B cell (primary cell): ENCODE data around the gene CEPT1. TPM values are rescaled to one million over a fixed set of nuclear protein-coding genes. Genes with fewer than 3 reads are reported as not detected.

Experiments used
- ATAC-seq: fragments of 200-7000 bp; cut with Tn5 transposase; one replicate; pipeline ENCODE4 v1.10.0; 2021; ENCODE audit warnings: low read depth, mild to moderate bottlenecking, moderate number of reproducible peaks, moderate library complexity
- CTCF ChIA-PET: fragments of 350-600 bp; sonication (Branson Sonifier 250); formaldehyde crosslinking; loops from one replicate; lab custom pipeline; 2021; ENCODE audit warnings: antibody characterized with exemption, inconsistent platforms; lab: Charles Lee
- POLR2A ChIA-PET: fragments of 350-600 bp; sonication (Branson Sonifier 250); formaldehyde crosslinking; loops from one replicate; lab custom pipeline; 2021; ENCODE audit warnings: antibody characterized with exemption; lab: Charles Lee
- DNase-seq: peaks from one replicate; pipeline ENCODE4 v3.0.0; 2013
- H2AFZ ChIP-seq: 2 replicates; pipeline ENCODE4 v1.6.1; 2012; ENCODE audit warnings: mild to moderate bottlenecking, low read depth, low read length; ENCODE audit not compliant: insufficient read depth, poor library complexity, severe bottlenecking
- H3K27ac ChIP-seq, 2 donors: 1 replicate in 1 of 2; 2 replicates in 1 of 2; pipeline ENCODE4 v1.5.1; 2012 to 2013; ENCODE audit warnings: low read length in 2 of 2, mild to moderate bottlenecking in 2 of 2, moderate library complexity in 1 of 2
- H3K27me3 ChIP-seq, 4 experiments: fragments of 200-600 bp in 1 of 4; sonication (generic) in 1 of 4; replicated peaks in 1 of 4; 1 replicate in 2 of 4; 2 replicates in 2 of 4; pipeline versions ENCODE4 v1.6.1 to v1.7.0; 2013 to 2016; ENCODE audit warnings: low read length in 3 of 4, mild to moderate bottlenecking in 2 of 4, mixed read lengths in 1 of 4, moderate library complexity in 1 of 4; ENCODE audit not compliant: insufficient read depth in 4 of 4, control insufficient read depth in 3 of 4; ENCODE audit errors: control extremely low read depth in 1 of 4
- H3K36me3 ChIP-seq, 2 experiments: replicated peaks in 1 of 2; 1 replicate in 1 of 2; 2 replicates in 1 of 2; pipeline versions ENCODE4 v1.6.1 to v1.7.1; 2013; ENCODE audit warnings: low read length in 1 of 2; ENCODE audit not compliant: insufficient read depth in 2 of 2, control insufficient read depth in 1 of 2; ENCODE audit errors: control extremely low read depth in 1 of 2, extremely low read depth in 1 of 2
- H3K4me1 ChIP-seq, 2 donors: fragments of 200-600 bp in 1 of 2; sonication (generic) in 1 of 2; 1 replicate in 1 of 2; 2 replicates in 1 of 2; pipeline versions ENCODE4 v1.5.1 to v1.6.1; 2013 to 2017; ENCODE audit warnings: low read length in 2 of 2; ENCODE audit not compliant: control insufficient read depth in 2 of 2, insufficient read depth in 2 of 2
- H3K4me2 ChIP-seq: replicated peaks from 2 replicates; pipeline ENCODE3; 2012; ENCODE audit warnings: mild to moderate bottlenecking, low read depth, low read length; ENCODE audit not compliant: poor library complexity, severe bottlenecking
- H3K4me3 ChIP-seq, 5 experiments: fragments of 200-600 bp in 1 of 5; sonication (generic) in 1 of 5; 1 replicate in 3 of 5; 2 replicates in 2 of 5; pipeline versions ENCODE4 v1.5.1 to v1.7.0; 2011 to 2016; ENCODE audit warnings: low read length in 4 of 5, mild to moderate bottlenecking in 4 of 5, low read depth in 2 of 5, control low read depth in 1 of 5, moderate library complexity in 1 of 5; ENCODE audit not compliant: insufficient read depth in 1 of 5; ENCODE audit errors: control extremely low read depth in 1 of 5, extremely low read depth in 1 of 5
- H3K79me2 ChIP-seq: fragments of 200-600 bp; sonication (generic); one replicate; pipeline ENCODE4 v1.6.0; 2016; ENCODE audit warnings: low read length; ENCODE audit not compliant: control insufficient read depth, insufficient read depth
- H3K9ac ChIP-seq: fragments of 200-600 bp; sonication (generic); 2 replicates; pipeline ENCODE4 v1.6.1; 2017; ENCODE audit warnings: mild to moderate bottlenecking, low read length, moderate library complexity
- H3K9me3 ChIP-seq, 3 donors: one replicate each; pipeline versions ENCODE4 v1.6.1 to v1.7.1; 2013; ENCODE audit warnings: low read length in 2 of 3; ENCODE audit not compliant: control insufficient read depth in 2 of 3, insufficient read depth in 1 of 3; ENCODE audit errors: control extremely low read depth in 1 of 3
- H4K20me1 ChIP-seq: 2 replicates; pipeline ENCODE4 v1.6.0; 2012; ENCODE audit warnings: mild to moderate bottlenecking, low read length; ENCODE audit not compliant: insufficient read depth, control insufficient read depth, poor library complexity, severe bottlenecking
- H3K27ac Mint-ChIP-seq: one replicate; pipeline ENCODE4 v1.8.0; 2021; ENCODE audit warnings: mixed read lengths
- H3K27me3 Mint-ChIP-seq: one replicate; pipeline ENCODE4 v1.8.0; 2021; ENCODE audit warnings: mixed read lengths
- H3K4me1 Mint-ChIP-seq: one replicate; pipeline ENCODE4 v1.8.0; 2021; ENCODE audit warnings: mixed read lengths
- H3K4me3 Mint-ChIP-seq: one replicate; pipeline ENCODE4 v1.8.0; 2021; ENCODE audit warnings: mixed read lengths
- H3K9me3 Mint-ChIP-seq: one replicate; pipeline ENCODE4 v1.8.0; 2022; ENCODE audit warnings: mixed read lengths; ENCODE audit not compliant: insufficient read depth
- CTCF ChIP-seq: fragments of 200-600 bp; IDR thresholded peaks from one replicate; pipeline ENCODE4 v1.8.0; 2022; ENCODE audit warnings: antibody characterized with exemption, mild to moderate bottlenecking
- EZH2 ChIP-seq: IDR thresholded peaks from 2 replicates; pipeline ENCODE4 v1.6.1; 2012; ENCODE audit warnings: borderline replicate concordance, low read depth, mild to moderate bottlenecking, moderate library complexity, low read length; ENCODE audit not compliant: insufficient read depth, poor library complexity, severe bottlenecking
- WGBS: methylation state at CpG from one replicate; pipeline ENCODE4 v1.1.5; 2013; ENCODE audit warnings: missing lambda C conversion rate; ENCODE audit not compliant: insufficient coverage; 5-methylcytosine and 5-hydroxymethylcytosine counted together
- intact Hi-C: fragments of 100-400 bp; cut with micrococcal nuclease; formaldehyde crosslinking; loops from one replicate; pipeline ENCODE4 v1.10.0; 2022
- polyA plus RNA-seq: library from polyadenylated mRNA; depleted of rRNA; stranded (reverse); fragments of >200 nt; gene quantifications from 2 replicates; pipeline ENCODE4 v1.2.3, GENCODE V29; 2012
- small RNA-seq: library from RNA; depleted of rRNA; stranded (forward); fragments of <200 nt; gene quantifications from one replicate; pipeline ENCODE3, GENCODE V24; 2012; ENCODE audit warnings: low replicate concordance, low read depth; ENCODE audit not compliant: insufficient read length
- total RNA-seq, 2 donors: library from RNA; stranded (reverse); fragments of 120-200 nt in 1 of 2; gene quantifications; 1 replicate in 1 of 2; 2 replicates in 1 of 2; pipeline versions ENCODE4 v1.2.3 to v1.2.4, GENCODE V29; 2013 to 2022

Gene CEPT1
- total and polyA plus RNA-seq, 2 donors (not counting 1 experiment from before 2014, with no cell fraction given) = 47.1 to 83.5 TPM

GRCh38 chr1:111234258-111234657 lies 94.2 kb downstream of the CEPT1 start:
- H3K27me3 ChIP-seq = no peaks in the 10 kb centered on the region
- H4K20me1 ChIP-seq = no peaks in the 10 kb centered on the region
- peaks cover 1 to 35% of the 10 kb centered on the region in 2 experiments for H3K36me3 ChIP-seq
- peaks cover 27 to 35% of the 10 kb centered on the region in 2 donors for H3K4me1 ChIP-seq
- H3K27ac Mint-ChIP-seq = no peak overlapping the region
- H3K79me2 ChIP-seq = peaks cover 48% of the 10 kb centered on the region
- no peak overlapping the region for H3K27ac ChIP-seq
- no peak overlapping the region for H3K4me3 ChIP-seq
- no peaks in the 10 kb centered on the region for H3K27me3 Mint-ChIP-seq
- ChIA-PET POLR2A (no interaction called here), CTCF (interaction anchor here (2.1 kb wide), 1 partner anchor 36 kb away, joined by 5 read pairs; no protein-coding TSS in a partner anchor)
- no peak for TF ChIP-seq CTCF
- no peak for TF ChIP-seq EZH2
- intact Hi-C loops = loop anchor here (5.0 kb wide), 1 partner anchor 37 kb away; no protein-coding TSS in a partner anchor
- H3K4me2 ChIP-seq = no peak overlapping the region
- H3K4me3 Mint-ChIP-seq = no peak overlapping the region
- H2AFZ ChIP-seq = no peak overlapping the region
- peaks cover 55% of the 10 kb centered on the region for H3K4me1 Mint-ChIP-seq
- peaks cover 0 to 1% (median 0%) of the 10 kb centered on the region in 3 donors for H3K9me3 ChIP-seq
- no peak for DNase-seq
- H3K9me3 Mint-ChIP-seq = no peaks in the 10 kb centered on the region
- H3K9ac ChIP-seq = no peak overlapping the region
- WGBS = 93% methylated on average over 4 of the region's 4 CpGs
- no peak for ATAC-seq

Small RNA genes lying within 50 kb of the gene (small RNA-seq; reads per million reads assigned to genes)
- not detected for gene AL355816.1

Other genes with a start within 250 kb of the CEPT1 start
- 22.6 and 26.5 TPM in 2 replicates for gene LRIF1, start 176.3 kb upstream of the CEPT1 start, total RNA-seq
- gene LRIF1, start 176.3 kb upstream of the CEPT1 start, polyA plus RNA-seq = 5.3 and 5.7 TPM in 2 replicates
- gene DRAM2, start 130 bp upstream of the CEPT1 start, total RNA-seq = 102 and 108 TPM in 2 replicates
- gene DRAM2, start 130 bp upstream of the CEPT1 start, polyA plus RNA-seq = 195 and 223 TPM in 2 replicates
- 102 and 111 TPM in 2 replicates for gene DENND2D, start 60.4 kb downstream of the CEPT1 start, total RNA-seq
- 40.1 and 48.0 TPM in 2 replicates for gene DENND2D, start 60.4 kb downstream of the CEPT1 start, polyA plus RNA-seq
- gene CHI3L2, start 87.5 kb downstream of the CEPT1 start, total RNA-seq = 6.8 and 9.2 TPM in 2 replicates
- gene CHI3L2, start 87.5 kb downstream of the CEPT1 start, polyA plus RNA-seq = 30.3 and 31.5 TPM in 2 replicates
- gene CHIA, start 150.6 kb downstream of the CEPT1 start, total RNA-seq = not detected in 2 replicates
- gene CHIA, start 150.6 kb downstream of the CEPT1 start, polyA plus RNA-seq = not detected in 2 replicates